Fibroblast of lung (primary cell): ENCODE measurements around the gene ATP10A.

Source experiments
- EZH2 ChIP-seq: IDR thresholded peaks from 2 replicates; pipeline ENCODE4 v1.5.1; 2012; ENCODE audit warnings: low read length, control low read depth, mild to moderate bottlenecking; ENCODE audit errors: missing control alignments
- TF ChIP-seq, protein P1 (sequence below), 2 donors: IDR thresholded peaks in 1 of 2; conservative IDR thresholded peaks in 1 of 2; 1 replicate in 1 of 2; 2 replicates in 1 of 2; pipeline ENCODE4 v1.5.1; 2011 to 2012; ENCODE audit warnings: low read length in 2 of 2, control low read depth in 1 of 2, inconsistent platforms in 1 of 2, low read depth in 1 of 2, mild to moderate bottlenecking in 1 of 2

DNA sequence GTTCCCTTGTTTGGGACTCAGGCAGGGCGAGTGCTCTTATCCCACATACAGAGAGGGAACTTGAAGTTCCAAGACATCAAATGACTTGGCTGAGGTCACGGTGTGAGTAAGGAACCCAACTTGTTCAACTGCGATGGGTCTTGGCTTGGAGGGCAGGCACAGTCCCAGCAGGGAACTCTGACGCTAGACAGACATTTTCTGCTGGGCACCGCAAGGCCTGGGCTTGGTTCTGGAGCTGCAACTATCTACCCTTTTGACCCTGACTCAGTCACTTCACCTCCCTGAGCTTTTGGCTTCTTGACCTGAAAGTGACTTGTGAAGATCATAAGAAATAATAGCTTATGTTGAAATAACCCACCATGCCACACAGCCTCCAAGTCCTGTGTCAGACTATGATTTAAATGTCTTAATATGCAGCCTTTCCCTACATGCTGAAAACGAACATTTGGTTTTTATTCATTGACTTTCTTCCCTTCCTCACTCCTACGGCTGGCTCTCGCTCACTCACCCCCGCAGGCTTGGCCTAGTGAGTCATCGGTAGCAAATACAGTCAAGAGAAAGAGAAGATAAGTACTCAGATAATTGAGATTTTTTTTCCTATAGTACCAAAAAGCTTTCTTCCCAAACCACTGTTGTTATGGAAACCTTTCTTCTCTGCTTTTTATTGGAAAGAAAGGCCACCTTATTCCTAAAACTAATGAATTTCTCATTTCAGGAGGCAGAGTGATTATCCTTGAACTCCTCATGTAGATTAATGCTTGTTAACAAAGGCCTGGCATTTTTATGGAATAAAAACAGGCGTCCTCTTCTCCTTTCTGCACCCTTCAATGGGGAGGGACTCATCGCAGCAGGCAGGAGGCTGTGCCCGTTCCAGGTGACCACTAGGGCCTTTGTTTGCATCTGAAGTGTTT is 178.4 kb downstream of the ATP10A start:
- TF ChIP-seq EZH2, result no peak
- TF ChIP-seq, protein P1, sequence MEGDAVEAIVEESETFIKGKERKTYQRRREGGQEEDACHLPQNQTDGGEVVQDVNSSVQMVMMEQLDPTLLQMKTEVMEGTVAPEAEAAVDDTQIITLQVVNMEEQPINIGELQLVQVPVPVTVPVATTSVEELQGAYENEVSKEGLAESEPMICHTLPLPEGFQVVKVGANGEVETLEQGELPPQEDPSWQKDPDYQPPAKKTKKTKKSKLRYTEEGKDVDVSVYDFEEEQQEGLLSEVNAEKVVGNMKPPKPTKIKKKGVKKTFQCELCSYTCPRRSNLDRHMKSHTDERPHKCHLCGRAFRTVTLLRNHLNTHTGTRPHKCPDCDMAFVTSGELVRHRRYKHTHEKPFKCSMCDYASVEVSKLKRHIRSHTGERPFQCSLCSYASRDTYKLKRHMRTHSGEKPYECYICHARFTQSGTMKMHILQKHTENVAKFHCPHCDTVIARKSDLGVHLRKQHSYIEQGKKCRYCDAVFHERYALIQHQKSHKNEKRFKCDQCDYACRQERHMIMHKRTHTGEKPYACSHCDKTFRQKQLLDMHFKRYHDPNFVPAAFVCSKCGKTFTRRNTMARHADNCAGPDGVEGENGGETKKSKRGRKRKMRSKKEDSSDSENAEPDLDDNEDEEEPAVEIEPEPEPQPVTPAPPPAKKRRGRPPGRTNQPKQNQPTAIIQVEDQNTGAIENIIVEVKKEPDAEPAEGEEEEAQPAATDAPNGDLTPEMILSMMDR (conservative IDR thresholded peaks at IDR 0.05 in 1 of 2, IDR thresholded peaks at IDR 0.05 in 1 of 2; ENCODE audit: low read depth in 1 of 2, low read length in 2 of 2), result no peak
